ENCODE data around the gene CNNM3.
"Not testable (repeated sequence)": the region's sequence is repeated elsewhere in the genome, so short reads cannot be mapped to it uniquely, and the experiment has no call there.

The CNNM3 gene

GRCh38 chr2:96816127-96816835 is at the start of gene CNNM3:
CNNM3 (plus strand) TSS chr2:96816268; CDS start chr2:96816278, 10 bp downstream.
- DNase-seq = peak; percentile 66

DNA sequence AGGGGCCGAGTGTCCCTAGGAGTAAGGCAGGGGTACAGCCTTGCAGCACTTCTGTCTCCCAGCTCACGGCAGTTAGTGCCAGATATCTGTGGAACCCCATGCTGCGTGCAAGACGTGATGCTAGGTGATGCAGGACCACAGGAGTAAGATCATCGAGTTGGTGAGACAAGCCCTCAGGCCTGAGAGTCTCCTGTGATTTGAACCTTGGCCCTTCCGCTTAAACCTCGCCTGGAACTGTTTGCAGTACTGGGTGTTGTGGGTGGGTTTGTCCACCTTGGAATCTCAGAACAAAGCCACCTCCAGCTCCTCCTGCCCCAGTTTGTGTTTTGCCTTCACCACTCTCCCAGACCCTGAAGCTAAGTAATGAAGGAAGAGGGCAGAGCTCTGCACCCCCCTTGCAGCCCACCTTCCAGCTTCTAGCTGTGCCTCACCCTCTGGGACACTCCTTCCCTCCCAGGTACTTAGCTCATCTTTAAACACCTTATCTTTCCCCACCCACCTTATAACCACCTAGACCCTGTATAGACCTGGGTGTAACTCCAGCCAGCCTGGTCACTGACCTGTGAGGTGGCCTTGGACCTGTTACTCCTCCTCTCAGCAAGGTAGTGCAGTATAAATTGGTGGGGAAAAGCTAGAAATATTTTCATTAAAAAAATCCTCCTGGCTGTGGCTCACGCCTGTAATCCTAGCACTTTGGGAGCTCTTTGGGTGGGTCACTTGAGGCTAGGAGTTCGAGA is 48.8 kb upstream of the CNNM3 start:
- no peak for DNase-seq

- no peak for DNase-seq
These were observed 47.9 kb upstream of the CNNM3 start for GRCh38 chr2:96768083-96768561.

- DNase-seq = no peak
These were observed 46.3 kb upstream of the CNNM3 start for GRCh38 chr2:96769814-96770213.

DNA sequence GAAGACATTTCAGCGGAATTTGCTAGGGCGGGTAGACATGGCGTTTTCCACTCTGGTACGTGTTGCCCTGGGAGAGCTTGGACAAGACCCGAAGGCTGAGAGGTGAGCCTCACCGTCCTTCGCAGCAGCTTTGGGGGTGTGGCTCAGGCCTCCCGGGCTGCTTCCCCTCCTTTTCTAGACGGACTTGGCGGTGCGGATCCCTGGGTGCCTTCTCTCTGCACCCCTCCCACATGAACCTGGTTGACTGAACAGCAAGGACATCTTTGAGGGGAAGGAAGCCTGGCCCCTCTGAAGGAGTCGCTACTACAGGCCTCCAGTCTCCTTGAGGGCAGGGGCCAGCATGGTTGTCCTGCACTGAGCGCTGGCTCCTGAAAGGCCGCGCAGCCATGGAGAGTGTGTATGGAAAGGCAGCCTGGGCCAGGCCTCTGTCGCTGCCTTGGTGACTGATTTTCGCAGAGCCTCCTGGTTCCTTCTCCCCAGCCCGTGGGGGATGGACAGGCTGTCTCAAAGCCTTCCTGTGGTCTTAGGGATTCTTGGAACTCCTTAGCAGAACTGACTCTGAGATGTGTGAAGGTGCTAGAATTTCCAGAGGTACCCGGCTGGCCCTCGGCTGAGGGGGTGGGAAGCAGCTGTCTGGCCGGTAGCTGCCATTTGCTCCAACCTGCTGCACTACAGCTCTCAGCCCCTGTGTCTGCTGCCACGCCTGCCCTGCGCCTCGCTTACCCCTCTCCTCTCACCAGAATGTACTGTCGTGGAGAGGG is 45.4 kb upstream of the CNNM3 start:
- DNase-seq = no peak

DNA sequence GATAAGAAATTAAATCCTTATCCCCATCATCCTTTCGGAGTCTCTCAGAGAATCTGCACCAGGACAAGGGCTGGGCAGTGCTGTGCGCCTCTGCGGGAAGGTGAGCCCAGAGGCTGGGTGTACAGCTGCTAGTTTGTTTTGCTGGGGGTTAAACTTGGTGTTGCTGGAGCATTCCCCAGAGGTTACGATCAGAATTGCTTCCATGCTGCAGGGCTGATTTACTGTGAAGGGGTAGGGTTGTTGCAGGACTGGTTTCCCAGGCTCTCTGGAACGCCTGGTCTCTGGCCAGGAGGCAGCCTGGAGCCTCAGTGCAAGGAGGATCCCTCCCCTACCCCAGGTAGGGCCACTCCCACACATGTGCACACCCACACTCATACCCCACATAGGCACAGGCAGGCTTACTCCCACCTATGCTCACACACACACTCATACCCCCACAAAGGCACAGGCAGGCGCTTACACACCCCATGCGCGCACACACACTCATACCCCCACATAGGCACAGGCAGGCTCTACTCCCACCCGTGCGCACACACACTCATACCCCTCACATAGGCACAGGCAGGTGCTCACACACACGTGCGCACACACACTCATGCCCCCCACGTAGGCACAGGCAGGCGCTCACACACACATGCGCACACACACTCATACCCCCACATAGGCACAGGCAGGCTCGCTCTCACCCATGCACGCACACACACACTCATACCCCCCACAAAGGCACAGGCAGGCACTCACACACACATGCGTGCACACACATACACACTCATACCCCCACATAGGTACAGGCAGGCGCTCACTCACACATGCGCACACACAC is 44.1 kb upstream of the CNNM3 start:
- no peak for DNase-seq

- DNase-seq = no peak
These were observed 43.0 kb upstream of the CNNM3 start for GRCh38 chr2:96772903-96773671.

GRCh38 chr2:96773922-96774321 is 42.1 kb upstream of the CNNM3 start:
- no peak for DNase-seq

- no peak for DNase-seq
These were observed 40.9 kb upstream of the CNNM3 start for GRCh38 chr2:96775160-96775559.

DNA sequence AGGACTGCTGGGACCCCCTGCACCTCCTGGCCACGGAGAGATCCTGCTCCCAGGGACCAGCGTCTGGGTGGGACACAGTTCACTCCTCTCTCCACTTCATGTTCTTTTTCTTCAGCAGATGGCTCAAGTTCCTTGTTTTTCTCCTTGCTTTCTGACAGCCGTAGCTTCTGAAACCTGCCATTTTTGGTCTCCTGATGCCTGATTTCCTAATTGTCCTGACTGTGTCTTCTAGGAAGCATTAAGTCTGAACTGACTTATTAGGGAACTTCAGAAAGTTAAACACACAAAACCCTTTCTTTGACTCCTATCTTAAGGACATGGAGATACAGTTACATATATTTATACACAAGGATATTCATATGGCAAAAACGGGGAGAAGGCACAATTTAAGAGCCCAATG is 32.7 kb upstream of the CNNM3 start:
- no peak for DNase-seq

DNA sequence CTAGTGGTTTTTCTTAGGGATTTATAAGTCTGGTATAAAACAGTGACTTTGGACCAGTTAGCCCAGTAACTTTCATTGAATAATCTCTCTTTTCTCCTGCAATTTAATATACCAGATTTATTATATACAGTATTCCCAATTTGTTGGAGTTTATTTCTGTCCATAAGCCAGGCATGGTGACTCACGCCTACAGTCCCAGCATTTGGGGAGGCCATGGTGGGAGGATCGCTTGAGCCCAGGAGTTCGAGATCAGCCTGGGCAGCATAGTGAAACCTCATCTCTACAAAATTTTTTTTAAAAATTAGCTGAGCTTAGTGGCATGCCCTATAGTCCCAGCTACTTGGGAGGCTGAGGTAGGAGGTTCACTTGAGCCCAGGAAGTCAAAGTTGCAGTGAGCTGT is 28.7 kb upstream of the CNNM3 start:
- no peak for DNase-seq

GRCh38 chr2:96788442-96789244 is 27.4 kb upstream of the CNNM3 start:
- no peak for DNase-seq

DNA sequence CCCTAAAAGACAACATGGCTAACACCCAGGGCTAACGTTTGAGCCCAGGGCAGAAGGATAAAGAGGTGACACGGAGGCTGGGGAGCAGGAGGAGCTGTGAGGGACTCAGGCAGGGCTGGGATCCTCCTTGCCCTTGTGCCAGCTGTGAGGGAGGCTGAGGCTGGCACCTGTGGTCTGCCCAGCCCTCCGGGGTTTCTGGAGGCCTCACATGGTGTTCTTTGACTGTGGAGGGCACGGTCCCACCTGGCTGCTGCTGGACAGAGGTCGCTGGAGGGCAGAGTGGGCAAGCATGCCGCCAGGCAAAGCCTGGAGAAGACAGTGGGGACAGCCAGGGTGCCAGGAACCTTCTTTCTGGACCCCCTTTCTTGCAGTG is 26.8 kb upstream of the CNNM3 start:
- DNase-seq = no peak

- no peak for DNase-seq
These were observed 23.0 kb upstream of the CNNM3 start for GRCh38 chr2:96792772-96793749.

- DNase-seq = no peak
These were observed 21.0 kb upstream of the CNNM3 start for GRCh38 chr2:96795076-96795475.

- DNase-seq = not testable (repeated sequence)
These were observed 19.6 kb upstream of the CNNM3 start for GRCh38 chr2:96796497-96796896.

GRCh38 chr2:96797066-96797625 is 18.9 kb upstream of the CNNM3 start:
- DNase-seq = no peak

- DNase-seq = no peak
These were observed 17.1 kb upstream of the CNNM3 start for GRCh38 chr2:96798733-96799622.

GRCh38 chr2:96799623-96799935 is 16.5 kb upstream of the CNNM3 start:
- no peak for DNase-seq

Measured in NCI-H2081 treated with DMSO at 0.1 percent for 48 hours (cell line).